Activated T-helper 1 cell treated with Interleukin-2 at 50 U/mL for 16 hours (primary cell): ENCODE results near the gene PDE6C.
"Not testable (repeated sequence)": the region's sequence is repeated elsewhere in the genome, so short reads cannot be mapped to it uniquely, and the experiment has no call there.

Source experiments
- DNase-seq: peaks from one replicate; pipeline ENCODE4 v3.0.0-alpha.2; 2020; ENCODE audit warnings: low read depth

PDE6C gene

GRCh38 chr10:93630625-93631557, 18.6 kb downstream of the PDE6C start:
- no peak for DNase-seq

- DNase-seq, result no peak
These were observed 27.5 kb downstream of the PDE6C start for GRCh38 chr10:93639791-93640190.

- no peak for DNase-seq
These were observed 40.5 kb downstream of the PDE6C start for GRCh38 chr10:93652857-93653256.

GRCh38 chr10:93654201-93654600, 41.9 kb downstream of the PDE6C start:
- DNase-seq, result no peak

GRCh38 chr10:93656155-93656554, 43.8 kb downstream of the PDE6C start:
- DNase-seq, result no peak

- no peak for DNase-seq
These were observed 45.4 kb downstream of the PDE6C start for GRCh38 chr10:93657757-93658156.

GRCh38 chr10:93666030-93666429, 53.7 kb downstream of the PDE6C start:
- DNase-seq, result no peak

GRCh38 chr10:93667795-93668194, 55.5 kb downstream of the PDE6C start:
- no peak for DNase-seq

GRCh38 chr10:93670372-93670771, 58.0 kb downstream of the PDE6C start:
- DNase-seq, result no peak

- DNase-seq, result no peak
These were observed 58.7 kb downstream of the PDE6C start for GRCh38 chr10:93671042-93671441.

GRCh38 chr10:93672022-93672678, 59.8 kb downstream of the PDE6C start:
- DNase-seq, result no peak

GRCh38 chr10:93672890-93673289, 60.6 kb downstream of the PDE6C start:
- no peak for DNase-seq

GRCh38 chr10:93673791-93674190, 61.5 kb downstream of the PDE6C start:
- no peak for DNase-seq

GRCh38 chr10:93678386-93678785, 66.0 kb downstream of the PDE6C start:
- DNase-seq, result no peak

GRCh38 chr10:93678805-93679587, 66.7 kb downstream of the PDE6C start:
- DNase-seq, result no peak

GRCh38 chr10:93680412-93681047, 68.2 kb downstream of the PDE6C start:
- no peak for DNase-seq

GRCh38 chr10:93687737-93688136, 75.4 kb downstream of the PDE6C start:
- no peak for DNase-seq

- DNase-seq, result no peak
These were observed 83.4 kb downstream of the PDE6C start for GRCh38 chr10:93695740-93696139.

GRCh38 chr10:93696582-93696981, 84.2 kb downstream of the PDE6C start:
- DNase-seq, result not testable (repeated sequence)

GRCh38 chr10:93697207-93697606, 84.9 kb downstream of the PDE6C start:
- no peak for DNase-seq

GRCh38 chr10:93701866-93702209, 89.5 kb downstream of the PDE6C start:
- DNase-seq, result no peak
